Mesendoderm (in vitro differentiated cells): Measurements from ENCODE around the gene ABHD5.
A peak's percentile ranks its signal among the peaks of the same experiment; 100 is the strongest.

Source experiments
- DNase-seq: peaks from one replicate; pipeline ENCODE4 v3.0.0; 2013
- H2AK5ac ChIP-seq: 2 replicates; pipeline ENCODE4 v1.6.1; 2013; ENCODE audit warnings: low read length, inconsistent platforms
- H2BK120ac ChIP-seq: 2 replicates; pipeline ENCODE4 v1.6.1; 2013; ENCODE audit warnings: low read depth, mild to moderate bottlenecking, low read length, moderate library complexity, mixed read lengths
- H2BK15ac ChIP-seq: replicated peaks from 2 replicates; pipeline ENCODE4 v1.6.1; 2013; ENCODE audit warnings: low read depth, mild to moderate bottlenecking, moderate library complexity
- H2BK5ac ChIP-seq: 2 replicates; pipeline ENCODE4 v1.6.1; 2013; ENCODE audit warnings: low read length, inconsistent platforms
- H3K18ac ChIP-seq: 2 replicates; pipeline ENCODE4 v1.6.1; 2013; ENCODE audit warnings: mild to moderate bottlenecking, low read length, mixed read lengths
- H3K23ac ChIP-seq: one replicate; pipeline ENCODE4 v1.6.1; 2013; ENCODE audit warnings: low read length
- H3K27ac ChIP-seq: 2 replicates; pipeline ENCODE4 v1.5.1; 2013; ENCODE audit warnings: low read depth, mild to moderate bottlenecking, inconsistent platforms, low read length, moderate library complexity
- H3K27me3 ChIP-seq: 2 replicates; pipeline ENCODE4 v1.6.1; 2013; ENCODE audit warnings: low read length, control low read depth, mild to moderate bottlenecking, inconsistent platforms; ENCODE audit not compliant: insufficient read depth, poor library complexity
- H3K36me3 ChIP-seq: 2 replicates; pipeline ENCODE4 v1.6.1; 2013; ENCODE audit warnings: low read length, inconsistent platforms; ENCODE audit not compliant: control insufficient read depth, insufficient read depth
- H3K4ac ChIP-seq: one replicate; pipeline ENCODE4 v1.6.1; 2013; ENCODE audit warnings: low read depth, mild to moderate bottlenecking, low read length, moderate library complexity
- H3K4me1 ChIP-seq: 2 replicates; pipeline ENCODE4 v1.6.1; 2013; ENCODE audit warnings: low read depth, low read length, inconsistent platforms; ENCODE audit not compliant: control insufficient read depth
- H3K4me2 ChIP-seq: 2 replicates; pipeline ENCODE4 v1.6.1; 2013; ENCODE audit warnings: low read length
- H3K4me3 ChIP-seq: 2 replicates; pipeline ENCODE4 v1.5.1; 2013; ENCODE audit warnings: mild to moderate bottlenecking, low read length
- H3K56ac ChIP-seq: one replicate; pipeline ENCODE4 v1.6.1; 2013; ENCODE audit warnings: low read length
- H3K79me1 ChIP-seq: 2 replicates; pipeline ENCODE4 v1.6.1; 2013; ENCODE audit warnings: low read length, inconsistent platforms
- H3K79me2 ChIP-seq: 2 replicates; pipeline ENCODE4 v1.6.1; 2013; ENCODE audit warnings: mild to moderate bottlenecking, low read length; ENCODE audit not compliant: control insufficient read depth, insufficient read depth
- H3K9ac ChIP-seq: 2 replicates; pipeline ENCODE4 v1.6.1; 2013; ENCODE audit warnings: low read length, inconsistent platforms
- H4K5ac ChIP-seq: one replicate; pipeline ENCODE4 v1.6.1; 2013; ENCODE audit warnings: low read length
- H4K8ac ChIP-seq: one replicate; pipeline ENCODE4 v1.6.1; 2013; ENCODE audit warnings: low read depth, mild to moderate bottlenecking, control low read depth, low read length, moderate library complexity
- WGBS: extraction: QIAGEN DNeasy Blood & Tissue Kit; methylation state at CpG from one replicate; pipeline ENCODE4 v1.1.7; 2013; ENCODE audit warnings: low lambda C conversion rate, missing lambda C conversion rate; ENCODE audit not compliant: insufficient coverage; ENCODE audit errors: extremely low coverage; 5-methylcytosine and 5-hydroxymethylcytosine counted together

ABHD5 gene

DNA sequence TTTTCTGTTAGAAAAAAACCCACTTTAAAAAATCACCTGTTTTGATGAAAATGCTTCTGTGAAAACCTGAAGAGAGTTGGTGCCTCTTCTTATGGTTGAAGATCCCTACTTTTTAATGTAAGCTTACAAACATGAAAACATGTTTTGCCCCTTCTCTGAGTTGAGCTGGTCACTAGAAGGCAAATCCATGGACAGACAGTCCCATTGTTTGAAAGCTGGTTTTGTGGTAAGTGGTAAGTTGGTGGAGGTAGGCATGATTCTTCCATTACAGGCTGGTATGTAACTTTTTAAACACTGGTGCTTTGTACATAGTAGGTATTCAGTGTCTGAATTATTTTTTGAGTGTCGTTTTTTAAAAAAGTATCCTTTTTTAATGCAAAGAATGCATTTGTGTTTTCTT lies 6.1 kb downstream of the ABHD5 start:
- Histone ChIP-seq H3K79me2 (peaks cover 7% of the 10 kb centered on the region), H3K4me2 (no peak overlapping the region), H2BK15ac (no peak overlapping the region), H3K27ac (no peak overlapping the region), H2BK120ac (no peak overlapping the region), H3K18ac (no peak overlapping the region), H2AK5ac (no peak overlapping the region), H3K79me1 (peaks cover 2% of the 10 kb centered on the region), H3K23ac (no peak overlapping the region), H3K4ac (no peak overlapping the region), H3K36me3 (no peaks in the 10 kb centered on the region), H2BK5ac (no peak overlapping the region), H3K4me3 (no peak overlapping the region), H3K4me1 (peaks cover 11% of the 10 kb centered on the region), H4K5ac (no peak overlapping the region), H4K8ac (no peak overlapping the region), H3K27me3 (no peaks in the 10 kb centered on the region), H3K9ac (no peak overlapping the region), H3K56ac (no peak overlapping the region)
- no peak for DNase-seq
- no CpG with 5 or more reads among the region's 1 CpG for WGBS

DNA sequence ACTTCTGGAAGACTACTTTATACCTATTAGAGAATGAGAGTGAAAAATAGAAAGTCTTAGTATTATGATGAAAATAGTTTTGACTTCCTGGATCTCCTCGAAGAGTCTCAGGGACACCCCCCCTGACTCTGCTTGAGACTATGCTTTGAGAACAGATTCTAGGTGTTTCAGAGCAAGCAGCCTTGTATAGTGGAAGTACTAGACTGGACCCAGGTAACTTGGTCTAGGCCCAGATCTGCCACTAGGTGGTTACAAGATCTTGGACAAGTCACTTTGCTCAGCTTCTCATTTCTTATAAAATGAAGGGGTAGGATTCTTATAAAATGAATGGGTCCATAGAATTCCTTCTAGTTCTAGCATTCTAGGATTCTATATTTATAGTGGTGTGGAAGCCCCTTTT lies 9.1 kb downstream of the ABHD5 start:
- Histone ChIP-seq H3K79me2 (peaks cover 1% of the 10 kb centered on the region), H3K4ac (no peak overlapping the region), H3K27ac (no peak overlapping the region), H3K4me2 (no peak overlapping the region), H3K27me3 (no peaks in the 10 kb centered on the region), H3K56ac (no peak overlapping the region), H4K5ac (no peak overlapping the region), H2BK120ac (no peak overlapping the region), H3K9ac (no peak overlapping the region), H3K18ac (no peak overlapping the region), H3K4me3 (no peak overlapping the region), H3K4me1 (no peaks in the 10 kb centered on the region), H3K79me1 (no peaks in the 10 kb centered on the region), H3K23ac (no peak overlapping the region), H4K8ac (no peak overlapping the region), H2BK5ac (no peak overlapping the region), H2AK5ac (no peak overlapping the region), H2BK15ac (no peak overlapping the region), H3K36me3 (no peaks in the 10 kb centered on the region)
- WGBS = no CpG with 5 or more reads among the region's 1 CpG
- peak; percentile 44 for DNase-seq

DNA sequence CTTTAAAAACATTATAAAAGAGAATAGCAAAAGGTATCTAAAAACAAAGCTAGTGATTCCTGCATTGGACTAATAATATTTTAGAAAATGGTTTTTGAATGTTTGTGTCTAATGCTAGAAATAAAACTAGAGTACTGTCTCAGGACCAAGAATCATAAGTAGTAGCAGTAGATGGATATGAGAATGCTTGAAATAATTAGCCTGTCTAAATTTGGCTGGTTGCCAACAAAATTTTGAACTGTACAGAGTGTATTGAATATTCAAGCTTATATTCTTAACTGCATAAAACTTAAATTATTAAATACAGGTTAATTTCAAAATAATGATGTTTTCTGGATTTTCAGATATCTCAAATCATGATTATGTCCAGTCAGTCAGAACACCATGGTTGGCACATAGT lies 14.0 kb downstream of the ABHD5 start:
- H3K56ac ChIP-seq = no peak overlapping the region
- H2BK5ac ChIP-seq = no peak overlapping the region
- H3K79me2 ChIP-seq = no peaks in the 10 kb centered on the region
- H3K4me2 ChIP-seq = no peak overlapping the region
- no peak overlapping the region for H3K4me3 ChIP-seq
- no peak overlapping the region for H3K27ac ChIP-seq
- H3K23ac ChIP-seq = no peak overlapping the region
- no peak overlapping the region for H3K4ac ChIP-seq
- H3K18ac ChIP-seq = no peak overlapping the region
- no peak overlapping the region for H3K9ac ChIP-seq
- H2BK15ac ChIP-seq = no peak overlapping the region
- no peaks in the 10 kb centered on the region for H3K4me1 ChIP-seq
- H3K27me3 ChIP-seq = peaks cover 3% of the 10 kb centered on the region
- no peak overlapping the region for H2AK5ac ChIP-seq
- no peak overlapping the region for H2BK120ac ChIP-seq
- DNase-seq = no peak
- H3K79me1 ChIP-seq = no peaks in the 10 kb centered on the region
- no peaks in the 10 kb centered on the region for H3K36me3 ChIP-seq
- no peak overlapping the region for H4K8ac ChIP-seq
- no peak overlapping the region for H4K5ac ChIP-seq

DNA sequence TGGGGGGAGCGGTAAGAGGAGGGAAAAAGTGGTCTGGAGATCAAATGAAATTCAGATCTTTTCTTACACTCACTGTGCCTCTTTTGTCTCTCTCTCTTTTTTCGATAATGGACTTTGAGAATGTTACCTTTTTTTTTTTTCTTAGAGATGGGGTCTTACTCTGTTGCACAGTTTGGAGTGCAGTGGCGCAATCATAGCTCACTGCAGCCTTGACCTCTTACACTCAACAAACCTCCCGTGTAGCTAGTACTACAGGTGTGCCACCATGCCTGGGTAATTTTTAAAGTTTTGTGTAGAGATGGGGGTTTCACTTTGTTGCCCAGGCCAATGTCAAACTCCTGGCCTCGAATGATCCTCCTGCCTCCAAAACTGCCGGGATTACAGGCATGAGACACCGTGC lies 15.6 kb downstream of the ABHD5 start:
- no peak overlapping the region for H2BK15ac ChIP-seq
- H4K8ac ChIP-seq = no peak overlapping the region
- H4K5ac ChIP-seq = no peak overlapping the region
- no peak for DNase-seq
- H3K18ac ChIP-seq = no peak overlapping the region
- peaks cover 3% of the 10 kb centered on the region for H3K27me3 ChIP-seq
- H3K56ac ChIP-seq = no peak overlapping the region
- no peak overlapping the region for H2BK5ac ChIP-seq
- no peak overlapping the region for H3K4me2 ChIP-seq
- H3K9ac ChIP-seq = no peak overlapping the region
- no peaks in the 10 kb centered on the region for H3K79me2 ChIP-seq
- no peak overlapping the region for H3K23ac ChIP-seq
- no peak overlapping the region for H3K4ac ChIP-seq
- H3K4me1 ChIP-seq = no peaks in the 10 kb centered on the region
- H2BK120ac ChIP-seq = no peak overlapping the region
- H3K4me3 ChIP-seq = no peak overlapping the region
- H3K36me3 ChIP-seq = no peaks in the 10 kb centered on the region
- no peaks in the 10 kb centered on the region for H3K79me1 ChIP-seq
- no peak overlapping the region for H3K27ac ChIP-seq
- H2AK5ac ChIP-seq = no peak overlapping the region
- WGBS = no CpG with 5 or more reads among the region's 7 CpGs

DNA sequence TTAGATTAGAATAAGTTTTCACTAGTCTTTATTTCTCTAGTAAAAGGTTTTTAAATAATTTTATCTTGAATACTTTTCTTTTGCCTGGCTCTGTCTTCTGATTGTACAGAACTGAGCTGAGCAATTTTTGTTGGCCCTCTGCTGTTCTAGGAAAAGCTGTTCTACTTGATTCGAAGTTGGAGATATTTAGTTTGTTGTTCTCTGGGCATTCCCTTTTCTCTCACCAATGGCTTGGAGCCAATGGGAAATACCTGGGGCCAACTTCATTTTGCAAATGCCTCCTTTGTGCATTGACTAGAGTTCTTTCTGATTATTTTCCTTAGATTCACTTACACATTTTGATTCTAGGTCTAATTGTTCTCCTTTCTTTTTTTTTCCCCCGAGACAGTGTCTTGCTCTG lies 16.5 kb downstream of the ABHD5 start:
- no CpG with 5 or more reads among the region's 2 CpGs for WGBS
- Histone ChIP-seq H3K36me3 (no peaks in the 10 kb centered on the region), H3K4me1 (no peaks in the 10 kb centered on the region), H2BK5ac (no peak overlapping the region), H3K79me1 (no peaks in the 10 kb centered on the region), H3K18ac (no peak overlapping the region), H3K23ac (no peak overlapping the region), H4K8ac (no peak overlapping the region), H2BK15ac (no peak overlapping the region), H3K27me3 (peaks cover 3% of the 10 kb centered on the region), H4K5ac (no peak overlapping the region), H3K56ac (no peak overlapping the region), H3K27ac (no peak overlapping the region), H3K4me3 (no peak overlapping the region), H3K4me2 (no peak overlapping the region), H3K9ac (no peak overlapping the region), H3K79me2 (no peaks in the 10 kb centered on the region), H3K4ac (no peak overlapping the region), H2BK120ac (no peak overlapping the region), H2AK5ac (no peak overlapping the region)
- DNase-seq = no peak

DNA sequence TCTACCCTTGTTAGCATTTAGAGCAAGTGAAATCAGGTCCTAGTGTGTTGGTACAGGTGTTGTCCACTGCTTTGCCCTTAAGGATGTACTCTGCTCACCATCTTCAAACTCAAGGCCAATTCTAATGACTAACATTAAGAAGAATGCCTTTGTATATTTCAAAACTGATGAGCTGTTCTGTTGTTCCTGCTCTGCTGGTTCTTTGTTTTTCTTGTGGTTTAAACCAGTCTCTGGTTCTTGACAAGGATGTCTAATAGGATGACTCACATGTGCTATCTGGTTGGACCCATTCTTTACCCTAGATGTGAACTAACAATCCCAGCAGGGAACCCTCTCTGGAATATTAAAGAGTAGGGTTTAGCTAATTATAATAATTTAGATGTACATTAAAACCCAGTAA lies 17.3 kb downstream of the ABHD5 start:
- H3K27ac ChIP-seq = no peak overlapping the region
- no peaks in the 10 kb centered on the region for H3K36me3 ChIP-seq
- no peak overlapping the region for H3K9ac ChIP-seq
- no peak overlapping the region for H4K5ac ChIP-seq
- no peak overlapping the region for H3K4ac ChIP-seq
- no peak overlapping the region for H3K4me2 ChIP-seq
- no peak overlapping the region for H4K8ac ChIP-seq
- H3K4me3 ChIP-seq = no peak overlapping the region
- no peak overlapping the region for H3K56ac ChIP-seq
- no peak overlapping the region for H2BK5ac ChIP-seq
- H3K79me2 ChIP-seq = no peaks in the 10 kb centered on the region
- no peak overlapping the region for H2AK5ac ChIP-seq
- no peak overlapping the region for H3K23ac ChIP-seq
- no peaks in the 10 kb centered on the region for H3K79me1 ChIP-seq
- H2BK120ac ChIP-seq = no peak overlapping the region
- H3K18ac ChIP-seq = no peak overlapping the region
- peaks cover 3% of the 10 kb centered on the region for H3K27me3 ChIP-seq
- DNase-seq = no peak
- no peak overlapping the region for H2BK15ac ChIP-seq
- H3K4me1 ChIP-seq = no peaks in the 10 kb centered on the region
